ENCODE data around the gene OR5AP2. TPM values are rescaled to one million over a fixed set of nuclear protein-coding genes. Genes with fewer than 3 reads are reported as not detected.
"Not testable (repeated sequence)": the region's sequence is repeated elsewhere in the genome, so short reads cannot be mapped to it uniquely, and the experiment has no call there.

Gene OR5AP2
- not detected in 2 replicates for total RNA-seq (2014; rRNA removed; shearing (Covaris generic))
- polyA plus RNA-seq (2014; cell fraction: nucleus; rRNA removed): not detected in 2 replicates

- DNase-seq (ENCODE audit: extremely low read depth, low read depth): no peak
Observed at GRCh38 chr11:56642339-56642738, at the start of gene OR5AP2. Gene OR5AP2, minus strand, starts transcription at chr11:56642439. Its CDS starts 0 bp downstream, at chr11:56642439.

GRCh38 chr11:56691179-56691578, 48.9 kb upstream of the OR5AP2 start:
- not testable (repeated sequence) for DNase-seq (ENCODE audit: extremely low read depth, low read depth)

GRCh38 chr11:56688554-56689100, 46.4 kb upstream of the OR5AP2 start:
- no peak for DNase-seq (ENCODE audit: extremely low read depth, low read depth)

- DNase-seq (ENCODE audit: extremely low read depth, low read depth): no peak
Observed at GRCh38 chr11:56670984-56671383, 28.7 kb upstream of the OR5AP2 start.

GRCh38 chr11:56663386-56663785, 21.1 kb upstream of the OR5AP2 start, which contains the start of gene OR5AR1:
Gene OR5AR1, plus strand, starts transcription at chr11:56663686. Its CDS starts 0 bp downstream, at chr11:56663686.
- DNase-seq (ENCODE audit: extremely low read depth, low read depth): no peak

- DNase-seq (ENCODE audit: extremely low read depth, low read depth): no peak
Observed at GRCh38 chr11:56659755-56660154, 17.5 kb upstream of the OR5AP2 start.

- DNase-seq (ENCODE audit: extremely low read depth, low read depth): no peak
Observed at GRCh38 chr11:56637500-56637899, 4.7 kb downstream of the OR5AP2 start.

GRCh38 chr11:56636861-56637260, 5.4 kb downstream of the OR5AP2 start:
- DNase-seq (ENCODE audit: extremely low read depth, low read depth): no peak

- DNase-seq (ENCODE audit: extremely low read depth, low read depth): no peak
Observed at GRCh38 chr11:56632329-56632728, 9.9 kb downstream of the OR5AP2 start.

- no peak for DNase-seq (ENCODE audit: extremely low read depth, low read depth)
Observed at GRCh38 chr11:56625946-56626345, 16.3 kb downstream of the OR5AP2 start.

GRCh38 chr11:56624661-56625110, 17.6 kb downstream of the OR5AP2 start:
- DNase-seq (ENCODE audit: extremely low read depth, low read depth): peak; percentile 2

GRCh38 chr11:56611174-56611573, 31.1 kb downstream of the OR5AP2 start:
- DNase-seq (ENCODE audit: extremely low read depth, low read depth): no peak

GRCh38 chr11:56592088-56592717, 50.0 kb downstream of the OR5AP2 start:
- DNase-seq (ENCODE audit: extremely low read depth, low read depth): not testable (repeated sequence)

Small RNAs within 50 kb of the gene (small RNA-seq; reads per million reads assigned to genes)
- 0 reads per million in 2 experiments for gene AP004245.1

Other genes starting within 250 kb of the OR5AP2 start
- gene OR5AL1, start 229.7 kb downstream of the OR5AP2 start, total RNA-seq (2014; rRNA removed; shearing (Covaris generic)): not detected in 2 replicates
- not detected in 2 replicates for gene OR5M3, start 169.1 kb downstream of the OR5AP2 start, total RNA-seq (2014; rRNA removed; shearing (Covaris generic))
- gene OR5M8, start 151.1 kb downstream of the OR5AP2 start, total RNA-seq (2014; rRNA removed; shearing (Covaris generic)): not detected in 2 replicates
- gene OR5M11, start 99.2 kb downstream of the OR5AP2 start, total RNA-seq (2014; rRNA removed; shearing (Covaris generic)): not detected in 2 replicates
- gene OR5M10, start 64.7 kb downstream of the OR5AP2 start, total RNA-seq (2014; rRNA removed; shearing (Covaris generic)): not detected in 2 replicates
- not detected in 2 replicates for gene OR5M1, start 27.6 kb downstream of the OR5AP2 start, total RNA-seq (2014; rRNA removed; shearing (Covaris generic))
- not detected in 2 replicates for gene OR5AR1, start 21.2 kb upstream of the OR5AP2 start, total RNA-seq (2014; rRNA removed; shearing (Covaris generic))
- not detected in 2 replicates for gene OR9G1, start 56.7 kb upstream of the OR5AP2 start, total RNA-seq (2014; rRNA removed; shearing (Covaris generic))
- not detected in 2 replicates for gene OR9G4, start 106.3 kb upstream of the OR5AP2 start, total RNA-seq (2014; rRNA removed; shearing (Covaris generic))